ENCODE data around the gene UTF1. TPM values are rescaled to one million over a fixed set of nuclear protein-coding genes. Genes with fewer than 3 reads are reported as not detected.

UTF1 gene
- polyA plus RNA-seq, 3 donors: not detected

- no peak overlapping the region for H3K27ac ChIP-seq (ENCODE audit: low read depth, low read length)
- WGBS, 3 donors: 57 to 83% (median 71%) methylated on average over 23 to 24 of the region's 24 CpGs
These were observed 49.6 kb downstream of the UTF1 start for GRCh38 chr10:133279326-133280226.

GRCh38 chr10:133280391-133281059 is 50.5 kb downstream of the UTF1 start:
- H3K27ac ChIP-seq (ENCODE audit: low read depth, low read length): no peak overlapping the region
- 92 to 96% (median 92%) methylated on average over 9 to 10 of the region's 10 CpGs for WGBS, 3 donors

GRCh38 chr10:133281084-133281483 is 51.1 kb downstream of the UTF1 start:
- 93 to 95% (median 94%) methylated on average over 13 to 15 of the region's 15 CpGs for WGBS, 3 donors
- no peak overlapping the region for H3K27ac ChIP-seq (ENCODE audit: low read depth, low read length)

Other genes starting within 250 kb of the UTF1 start
- gene ADGRA1, start 142.3 kb upstream of the UTF1 start, polyA plus RNA-seq: under 1 TPM in 2 of 3 donors, not detected in 1; 0.07 to 0.17 TPM
- gene KNDC1, start 70.0 kb upstream of the UTF1 start, polyA plus RNA-seq: under 1 TPM; 0.13 to 0.34 (median 0.28) TPM
- under 1 TPM; 0.28 to 0.80 (median 0.56) TPM for gene VENTX, start 7.6 kb downstream of the UTF1 start, polyA plus RNA-seq
- 10 to 100 TPM in 1 of 3 donors, 1 to 10 TPM in 2; 2.3 to 14.1 (median 3.8) TPM for gene ADAM8, start 46.7 kb downstream of the UTF1 start, polyA plus RNA-seq
- 10 to 100 TPM; 21.0 to 35.0 (median 26.8) TPM for gene TUBGCP2, start 78.7 kb downstream of the UTF1 start, polyA plus RNA-seq
- 10 to 100 TPM; 19.8 to 43.9 (median 29.7) TPM for gene ZNF511, start 78.7 kb downstream of the UTF1 start, polyA plus RNA-seq
- under 1 TPM in 1 of 3 donors, not detected in 2; 0.95 TPM for gene CALY, start 106.7 kb downstream of the UTF1 start, polyA plus RNA-seq
- gene PRAP1, start 117.2 kb downstream of the UTF1 start, polyA plus RNA-seq: under 1 TPM in 2 of 3 donors, not detected in 1; 0.09 to 0.16 TPM
- 10 to 100 TPM; 22.1 to 45.1 (median 23.3) TPM for gene FUOM, start 127.8 kb downstream of the UTF1 start, polyA plus RNA-seq
- gene ECHS1, start 143.1 kb downstream of the UTF1 start, polyA plus RNA-seq: 100 to 1,000 TPM in 2 of 3 donors, 10 to 100 TPM in 1; 82.3 to 405 (median 199) TPM
- gene PAOX, start 149.0 kb downstream of the UTF1 start, polyA plus RNA-seq: 1 to 10 TPM; 4.5 to 5.7 (median 5.4) TPM
- gene MTG1, start 163.9 kb downstream of the UTF1 start, polyA plus RNA-seq: 10 to 100 TPM; 33.9 to 40.2 (median 35.9) TPM
- gene SPRN, start 194.4 kb downstream of the UTF1 start, polyA plus RNA-seq: under 1 TPM; 0.11 to 0.18 (median 0.16) TPM
- gene SCART1, start 223.7 kb downstream of the UTF1 start, polyA plus RNA-seq: 1 to 10 TPM in 1 of 3 donors, under 1 TPM in 2; 0.91 to 1.3 (median 0.93) TPM

Data from adipose tissue (tissue), 3 donors.